Body of pancreas (tissue), 4 donors: Measurements from ENCODE around the gene FGF12. TPM values are rescaled to one million over a fixed set of nuclear protein-coding genes. Genes with fewer than 3 reads are reported as not detected.

ENCODE experiments used
- ATAC-seq: fragments of 150-250 bp; one replicate; pipeline ENCODE4 v1.9.1; 2016
- DNase-seq, 4 donors: peaks; one replicate each; pipeline ENCODE4 v3.0.0-alpha.2; 2019
- H3K27ac ChIP-seq, 4 donors: fragments of 200-600 bp; sonication (generic); 1 replicate in 3 of 4; 2 replicates in 1 of 4; pipeline versions ENCODE4 v1.5.1 to v1.6.1; 2016 to 2019; ENCODE audit warnings: mild to moderate bottlenecking in 1 of 4, mixed read lengths in 1 of 4, moderate library complexity in 1 of 4
- H3K27me3 ChIP-seq, 2 donors: fragments of 200-600 bp; sonication (generic); one replicate each; pipeline ENCODE4 v1.6.0; 2016; ENCODE audit warnings: mild to moderate bottlenecking in 1 of 2
- H3K36me3 ChIP-seq, 2 donors: fragments of 200-600 bp; sonication (generic); replicated peaks in 1 of 2; 2 replicates each; pipeline ENCODE4 v1.5.1; 2016; ENCODE audit warnings: low read depth in 2 of 2; ENCODE audit not compliant: insufficient read depth in 1 of 2
- H3K4me1 ChIP-seq: fragments of 200-600 bp; sonication (generic); one replicate; pipeline ENCODE4 v1.6.0; 2016
- H3K4me3 ChIP-seq, 2 donors: fragments of 200-600 bp; sonication (generic); 1 replicate in 1 of 2; 2 replicates in 1 of 2; pipeline ENCODE4 v1.5.1; 2016 to 2019
- H3K9me3 ChIP-seq, 3 donors: fragments of 200-600 bp; sonication (generic); 1 replicate in 2 of 3; 2 replicates in 1 of 3; pipeline ENCODE4 v1.5.1; 2016
- CTCF ChIP-seq, 7 experiments: fragments of 450-650 bp in 4 of 7; fragments of 200-600 bp in 3 of 7; sonication (generic) in 3 of 7; IDR thresholded peaks; one replicate each; pipeline ENCODE4 v1.5.1; 2016 to 2019; ENCODE audit warnings: antibody characterized with exemption in 7 of 7
- POLR2A ChIP-seq, 3 donors: fragments of 450-650 bp; IDR thresholded peaks; one replicate each; pipeline ENCODE4 v1.6.1; 2016; ENCODE audit warnings: antibody characterized with exemption in 3 of 3, mild to moderate bottlenecking in 2 of 3
- WGBS, 2 donors: methylation state at CpG; one replicate each; pipeline ENCODE4 v1.1.5; 2017; 5-methylcytosine and 5-hydroxymethylcytosine counted together
- intact Hi-C: fragments of 100-400 bp; cut with DNase I; formaldehyde crosslinking; loops from one replicate; pipeline ENCODE4 v1.15.1; 2023
- total RNA-seq, 2 donors: library from RNA; depleted of rRNA; stranded (reverse); fragments of >200 nt; gene quantifications; one replicate each; pipeline ENCODE4 v1.1.0, GENCODE V29; 2016

FGF12 gene
- total RNA-seq, 2 donors from 2014 or later = 0.99 to 2.3 TPM

- intact Hi-C loops = loop anchor here (10.0 kb wide), 1 partner anchor 258 kb away; no protein-coding TSS in a partner anchor
- no peak for DNase-seq
- TF ChIP-seq POLR2A (IDR thresholded peaks at IDR 0.05) = no peak
- TF ChIP-seq CTCF (IDR thresholded peaks at IDR 0.05) = no peak
- ATAC-seq = no peak
- H3K4me1 ChIP-seq = no peaks in the 10 kb centered on the region
- H3K27me3 ChIP-seq = no peaks in the 10 kb centered on the region
- H3K27ac ChIP-seq = no peak overlapping the region
- WGBS, 2 donors = 68 to 71% methylated on average over 3 of the region's 3 CpGs
- H3K9me3 ChIP-seq = no peaks in the 10 kb centered on the region
- H3K4me3 ChIP-seq = no peak overlapping the region
- H3K36me3 ChIP-seq = no peaks in the 10 kb centered on the region
Measured at GRCh38 chr3:192186498-192186897, 540.8 kb downstream of the FGF12 start.

DNA sequence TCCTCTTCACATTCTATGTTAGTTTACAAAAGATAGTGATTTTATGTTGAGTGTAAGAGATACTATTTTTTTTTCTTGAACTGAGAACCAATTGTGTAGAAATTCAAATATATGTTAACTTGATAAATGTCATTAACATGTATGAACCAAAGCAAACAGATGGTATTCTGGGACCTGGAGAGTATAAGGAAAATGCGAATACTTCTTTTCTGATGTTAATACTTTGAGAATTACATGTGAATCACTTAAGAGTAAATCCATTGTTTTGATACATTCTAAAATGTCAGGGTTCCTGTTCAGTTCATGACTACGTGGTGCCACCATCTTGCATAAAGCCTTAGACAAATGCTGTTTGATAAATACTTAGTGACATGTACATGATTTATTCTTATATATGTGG is 541.3 kb downstream of the FGF12 start:
- Histone ChIP-seq H3K4me1 (no peaks in the 10 kb centered on the region), H3K36me3 (no peaks in the 10 kb centered on the region), H3K4me3 (no peak overlapping the region), H3K27ac (no peak overlapping the region), H3K27me3 (no peaks in the 10 kb centered on the region), H3K9me3 (no peaks in the 10 kb centered on the region)
- DNase-seq = no peak
- 79 to 88% methylated on average over 2 of the region's 2 CpGs for WGBS, 2 donors
- intact Hi-C loops = loop anchor here (10.0 kb wide), 1 partner anchor 259 kb away; no protein-coding TSS in a partner anchor
- no peak for ATAC-seq
- TF ChIP-seq POLR2A (IDR thresholded peaks at IDR 0.05) = no peak
- TF ChIP-seq CTCF (IDR thresholded peaks at IDR 0.05) = no peak

DNA sequence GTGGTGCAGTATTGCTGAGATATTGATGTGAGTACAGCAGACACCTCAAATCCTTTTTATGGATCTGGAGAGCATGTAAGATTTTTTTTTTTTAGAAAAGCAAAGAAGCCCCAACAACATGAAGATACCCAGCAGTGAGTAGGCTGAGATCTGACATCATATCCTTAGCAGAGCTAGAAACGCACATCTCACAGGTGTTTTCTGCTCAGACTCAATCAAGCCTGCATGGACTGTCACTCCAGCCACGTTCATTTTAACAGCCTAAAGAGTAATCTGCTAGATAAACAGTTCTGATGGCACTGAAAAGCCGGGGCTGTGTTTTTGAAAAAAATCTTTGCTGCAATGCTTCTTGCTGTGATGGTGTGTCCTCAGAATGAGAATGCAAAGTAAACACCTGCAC is 544.2 kb downstream of the FGF12 start:
- H3K27me3 ChIP-seq = no peaks in the 10 kb centered on the region
- H3K27ac ChIP-seq = no peak overlapping the region
- intact Hi-C loops = loop anchor here (10.0 kb wide), 1 partner anchor 262 kb away; no protein-coding TSS in a partner anchor
- DNase-seq (no peak), ATAC-seq (no peak)
- H3K36me3 ChIP-seq = no peaks in the 10 kb centered on the region
- no peak overlapping the region for H3K4me3 ChIP-seq
- TF ChIP-seq CTCF (IDR thresholded peaks at IDR 0.05) (no peak), POLR2A (IDR thresholded peaks at IDR 0.05) (no peak)
- WGBS, 2 donors = 49 to 61% methylated on average over 3 of the region's 3 CpGs
- no peaks in the 10 kb centered on the region for H3K4me1 ChIP-seq
- H3K9me3 ChIP-seq = no peaks in the 10 kb centered on the region

DNA sequence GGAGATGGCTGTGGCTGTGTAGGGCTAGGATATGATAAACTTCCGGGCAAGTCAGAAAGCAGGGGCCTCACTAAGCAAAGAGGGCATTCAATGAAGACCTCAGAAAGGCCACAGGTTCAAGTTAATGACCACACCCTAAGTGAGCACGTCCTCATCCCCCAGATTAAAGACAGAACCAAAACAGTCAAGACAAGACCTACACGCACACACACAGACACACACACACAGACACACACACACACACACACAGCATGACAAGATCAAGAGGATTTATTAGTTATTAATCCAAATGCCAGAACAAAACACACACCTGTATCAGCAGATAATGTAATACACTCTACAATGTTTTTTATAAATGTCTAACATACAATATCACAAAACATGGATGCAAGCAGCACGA is 546.2 kb downstream of the FGF12 start:
- 86 to 90% methylated on average over 4 of the region's 4 CpGs for WGBS, 2 donors
- no peak overlapping the region for H3K4me3 ChIP-seq
- ATAC-seq = no peak
- TF ChIP-seq POLR2A (IDR thresholded peaks at IDR 0.05) (no peak), CTCF (IDR thresholded peaks at IDR 0.05) (no peak)
- DNase-seq = no peak
- no peaks in the 10 kb centered on the region for H3K9me3 ChIP-seq
- no peaks in the 10 kb centered on the region for H3K27me3 ChIP-seq
- no peaks in the 10 kb centered on the region for H3K4me1 ChIP-seq
- intact Hi-C loops = loop anchor here (10.0 kb wide), 1 partner anchor 264 kb away; no protein-coding TSS in a partner anchor
- no peaks in the 10 kb centered on the region for H3K36me3 ChIP-seq
- no peak overlapping the region for H3K27ac ChIP-seq

- H3K27me3 ChIP-seq = no peaks in the 10 kb centered on the region
- 90 to 91% methylated on average over 3 of the region's 3 CpGs for WGBS, 2 donors
Measured at GRCh38 chr3:192177383-192177782, 550.0 kb downstream of the FGF12 start.

More at GRCh38 chr3:192177383-192177782, 550.0 kb downstream of the FGF12 start:
- Histone ChIP-seq H3K4me3 (no peak overlapping the region), H3K36me3 (no peaks in the 10 kb centered on the region), H3K27ac (no peak overlapping the region), H3K4me1 (no peaks in the 10 kb centered on the region), H3K9me3 (no peaks in the 10 kb centered on the region)
- TF ChIP-seq POLR2A (IDR thresholded peaks at IDR 0.05) (no peak), CTCF (IDR thresholded peaks at IDR 0.05) (no peak)
- no peak for DNase-seq
- intact Hi-C loops = no loop called here
- no peak for ATAC-seq
